ENCODE results near the gene HDGFL1.

GRCh38 chr6:22598339-22598738 lies 29.0 kb downstream of the HDGFL1 start:
- TF ChIP-seq POLR2AphosphoS5 (IDR thresholded peaks at IDR 0.05; ENCODE audit: low read depth, low read length) (no peak), FOXP2 (optimal IDR thresholded peaks at IDR 0.05; ENCODE audit: borderline replicate concordance, extremely low read depth, extremely low read length, insufficient read depth) (no peak), SIN3A (IDR thresholded peaks at IDR 0.05; ENCODE audit: borderline replicate concordance, insufficient read depth, low read length) (no peak)
- TF ChIP-seq, protein P1, sequence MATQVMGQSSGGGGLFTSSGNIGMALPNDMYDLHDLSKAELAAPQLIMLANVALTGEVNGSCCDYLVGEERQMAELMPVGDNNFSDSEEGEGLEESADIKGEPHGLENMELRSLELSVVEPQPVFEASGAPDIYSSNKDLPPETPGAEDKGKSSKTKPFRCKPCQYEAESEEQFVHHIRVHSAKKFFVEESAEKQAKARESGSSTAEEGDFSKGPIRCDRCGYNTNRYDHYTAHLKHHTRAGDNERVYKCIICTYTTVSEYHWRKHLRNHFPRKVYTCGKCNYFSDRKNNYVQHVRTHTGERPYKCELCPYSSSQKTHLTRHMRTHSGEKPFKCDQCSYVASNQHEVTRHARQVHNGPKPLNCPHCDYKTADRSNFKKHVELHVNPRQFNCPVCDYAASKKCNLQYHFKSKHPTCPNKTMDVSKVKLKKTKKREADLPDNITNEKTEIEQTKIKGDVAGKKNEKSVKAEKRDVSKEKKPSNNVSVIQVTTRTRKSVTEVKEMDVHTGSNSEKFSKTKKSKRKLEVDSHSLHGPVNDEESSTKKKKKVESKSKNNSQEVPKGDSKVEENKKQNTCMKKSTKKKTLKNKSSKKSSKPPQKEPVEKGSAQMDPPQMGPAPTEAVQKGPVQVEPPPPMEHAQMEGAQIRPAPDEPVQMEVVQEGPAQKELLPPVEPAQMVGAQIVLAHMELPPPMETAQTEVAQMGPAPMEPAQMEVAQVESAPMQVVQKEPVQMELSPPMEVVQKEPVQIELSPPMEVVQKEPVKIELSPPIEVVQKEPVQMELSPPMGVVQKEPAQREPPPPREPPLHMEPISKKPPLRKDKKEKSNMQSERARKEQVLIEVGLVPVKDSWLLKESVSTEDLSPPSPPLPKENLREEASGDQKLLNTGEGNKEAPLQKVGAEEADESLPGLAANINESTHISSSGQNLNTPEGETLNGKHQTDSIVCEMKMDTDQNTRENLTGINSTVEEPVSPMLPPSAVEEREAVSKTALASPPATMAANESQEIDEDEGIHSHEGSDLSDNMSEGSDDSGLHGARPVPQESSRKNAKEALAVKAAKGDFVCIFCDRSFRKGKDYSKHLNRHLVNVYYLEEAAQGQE (IDR thresholded peaks at IDR 0.05; ENCODE audit: insufficient read depth in 1 of 2, low read depth in 2 of 2, low read length in 2 of 2): no peak

All from PFSK-1 (cell line).